Measurements from ENCODE around the gene COPS8.

The COPS8 gene

DNA sequence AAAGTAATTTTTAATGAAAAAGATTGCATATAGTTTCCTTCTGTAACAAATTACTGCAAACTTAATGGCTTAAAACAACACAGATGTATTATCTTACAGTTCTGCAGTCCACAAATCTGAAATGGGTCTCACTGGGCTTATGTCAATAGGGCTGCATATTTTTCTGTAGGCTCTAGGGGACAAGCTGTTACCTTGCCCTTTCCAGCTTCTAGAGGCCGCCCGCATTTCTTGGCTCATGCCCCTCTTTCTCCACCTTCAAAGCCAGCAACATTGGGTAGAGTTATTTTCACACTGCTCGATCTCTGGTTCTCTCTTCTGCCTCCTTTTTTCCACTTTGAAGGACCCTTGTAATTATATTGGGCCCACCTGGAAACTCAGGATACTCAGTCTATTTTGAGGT, 16.7 kb downstream of the COPS8 start:
- DNase-seq: no peak

GRCh38 chr2:237109421-237109934, 23.8 kb downstream of the COPS8 start:
- no peak for DNase-seq

GRCh38 chr2:237113026-237113795, 27.5 kb downstream of the COPS8 start:
- DNase-seq: no peak

- no peak for DNase-seq
Measured at GRCh38 chr2:237115870-237116269, 30.2 kb downstream of the COPS8 start.

DNA sequence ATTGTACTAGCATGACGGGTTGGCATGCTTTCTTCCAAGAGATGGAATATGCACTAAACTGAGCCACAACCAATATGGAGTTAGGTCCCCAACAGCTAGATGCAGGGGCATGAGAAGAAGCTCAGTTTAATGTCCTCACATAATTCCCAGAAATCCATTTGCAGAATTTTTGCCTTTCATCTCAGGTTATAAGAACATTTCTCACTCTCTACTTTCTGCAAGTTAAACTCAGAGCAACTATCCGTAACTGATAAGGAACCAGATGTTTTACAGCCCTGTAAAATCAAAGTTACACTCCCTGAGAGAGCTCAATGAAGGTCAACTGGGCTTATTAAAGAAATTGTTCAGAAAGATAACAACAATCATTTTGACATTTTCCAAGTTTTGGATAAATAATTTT, 30.7 kb downstream of the COPS8 start:
- DNase-seq: no peak

GRCh38 chr2:237118025-237118424, 32.3 kb downstream of the COPS8 start:
- DNase-seq: no peak

- no peak for DNase-seq
Measured at GRCh38 chr2:237118561-237119155, 33.0 kb downstream of the COPS8 start.

DNA sequence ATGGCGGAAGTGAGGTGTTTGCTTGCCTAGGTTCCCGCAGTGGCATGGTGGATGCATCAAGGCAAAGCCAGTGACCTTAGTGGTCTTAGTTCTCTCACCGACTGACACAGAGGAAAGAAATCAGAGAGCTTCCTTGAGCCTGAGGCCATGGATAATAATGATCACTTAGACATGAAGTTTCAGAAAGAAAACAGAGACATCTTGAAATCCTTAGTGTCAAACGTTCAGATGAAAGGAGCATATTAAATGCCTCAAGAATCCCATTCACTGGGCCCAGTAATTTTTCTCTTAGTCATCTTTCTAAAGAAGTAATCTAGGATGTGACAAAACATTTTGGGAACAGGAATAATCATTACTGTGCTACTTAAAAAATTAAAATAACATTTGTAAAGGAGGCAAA, 35.2 kb downstream of the COPS8 start:
- no peak for DNase-seq

- no peak for DNase-seq
Measured at GRCh38 chr2:237121321-237121720, 35.6 kb downstream of the COPS8 start.

- no peak for DNase-seq
Measured at GRCh38 chr2:237122214-237122666, 36.6 kb downstream of the COPS8 start.

- no peak for DNase-seq
Measured at GRCh38 chr2:237124820-237125219, 39.1 kb downstream of the COPS8 start.

- DNase-seq: no peak
Measured at GRCh38 chr2:237125967-237126366, 40.3 kb downstream of the COPS8 start.

- no peak for DNase-seq
Measured at GRCh38 chr2:237126519-237127174, 41.0 kb downstream of the COPS8 start.

DNA sequence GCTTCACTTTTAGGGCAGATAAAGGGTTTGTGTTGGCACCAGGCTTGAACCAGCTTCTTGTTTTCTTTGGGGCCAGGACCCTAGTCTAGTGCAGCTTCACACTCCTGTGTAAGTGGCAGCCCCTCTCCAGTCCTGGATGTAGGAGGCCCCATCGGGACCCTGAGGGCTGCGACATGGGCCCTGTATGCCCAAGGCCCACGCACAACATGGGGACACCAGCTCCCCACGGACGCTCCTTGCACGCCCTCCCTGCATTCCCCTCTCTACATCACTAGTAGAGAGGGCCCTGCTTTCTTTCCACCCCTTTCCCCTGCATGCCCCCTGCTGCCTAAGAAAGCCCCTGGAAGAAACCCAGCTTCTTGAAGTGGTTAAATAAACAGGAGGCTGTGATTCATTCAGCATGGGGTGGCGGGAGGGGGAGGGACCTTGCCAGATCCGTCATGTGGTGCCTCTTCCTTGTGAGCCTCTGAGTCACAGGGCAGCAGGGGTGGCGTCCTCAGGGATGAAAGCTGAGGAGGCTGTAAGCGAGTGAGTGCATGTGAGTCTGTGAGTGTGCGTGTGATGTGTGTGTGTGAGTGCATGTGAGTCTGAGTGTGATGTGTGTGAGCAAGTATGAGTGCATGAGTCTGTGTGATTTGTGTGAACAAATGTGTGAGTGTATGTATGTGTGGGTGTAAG, 42.5 kb downstream of the COPS8 start:
- no peak for DNase-seq

GRCh38 chr2:237128845-237129592, 43.3 kb downstream of the COPS8 start:
- no peak for DNase-seq

DNA sequence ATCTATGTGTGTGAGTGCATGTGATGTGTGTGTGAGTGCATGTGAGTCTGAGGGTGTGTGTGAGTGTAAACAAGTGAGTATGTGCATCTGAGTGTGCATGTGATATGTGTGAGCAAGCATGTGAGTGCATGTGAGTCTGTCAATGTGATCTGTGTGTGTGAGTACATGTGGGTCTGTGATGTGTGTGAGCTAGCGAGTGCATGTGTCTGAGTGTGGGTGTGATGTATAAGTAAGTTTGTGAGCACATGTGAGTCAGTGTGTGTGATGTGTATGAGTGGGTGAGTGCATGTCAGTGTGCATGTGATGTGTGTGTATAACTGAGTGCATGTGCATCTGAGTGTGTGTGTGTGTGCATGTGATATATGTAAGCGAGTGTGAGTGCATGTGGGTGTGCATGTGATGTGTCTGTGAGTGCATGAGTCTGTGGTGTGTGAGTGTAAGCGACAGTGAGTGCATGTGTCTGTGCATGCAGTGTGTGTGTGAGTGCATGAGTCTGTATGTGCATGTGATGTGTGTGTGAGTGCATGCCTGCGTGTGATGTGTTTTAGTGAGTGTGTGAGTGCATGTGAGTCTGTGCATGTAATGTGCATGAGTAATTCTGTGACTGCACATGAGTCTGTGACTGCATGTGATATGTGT, 44.1 kb downstream of the COPS8 start:
- DNase-seq: no peak

- no peak for DNase-seq
Measured at GRCh38 chr2:237130562-237131421, 45.1 kb downstream of the COPS8 start.

DNA sequence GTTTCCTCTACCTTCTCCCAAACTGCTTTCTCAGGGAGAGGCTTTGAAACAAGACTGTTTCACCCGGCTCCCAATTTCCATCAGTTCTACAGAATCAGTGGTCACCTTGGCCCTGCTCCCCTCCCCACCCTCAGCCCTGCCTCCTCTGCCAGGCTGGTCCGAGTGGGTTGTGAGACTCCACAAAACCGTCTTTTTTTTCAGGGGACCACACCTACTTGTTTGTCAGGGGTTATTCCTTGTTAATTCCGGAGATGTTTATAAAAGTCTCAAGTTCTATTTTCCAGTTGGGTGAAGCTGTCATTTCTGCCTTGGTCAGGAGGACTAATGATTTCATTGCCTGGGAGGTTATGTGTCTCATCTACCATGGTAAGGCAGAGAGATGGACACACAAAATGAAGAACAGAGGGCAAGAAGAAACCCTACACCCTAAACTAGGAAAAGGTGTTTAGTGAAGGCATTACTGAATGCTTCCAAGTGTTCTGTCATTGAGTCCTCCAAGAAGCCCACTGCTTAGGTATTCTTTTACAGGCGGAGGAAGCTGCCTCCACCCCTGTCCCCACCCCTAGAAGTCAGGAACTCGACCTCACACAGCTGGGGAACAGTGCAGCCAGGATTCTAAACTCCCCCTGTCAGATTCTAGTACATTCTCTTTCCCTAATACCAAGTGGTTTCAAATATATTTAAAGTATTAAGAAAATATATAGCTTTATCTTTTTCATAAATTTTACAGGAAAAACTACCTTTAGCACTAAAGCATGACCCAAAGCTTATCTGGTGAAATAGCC, 46.3 kb downstream of the COPS8 start:
- DNase-seq: no peak

- DNase-seq: no peak
Measured at GRCh38 chr2:237132799-237133198, 47.1 kb downstream of the COPS8 start.
